Lower leg skin (tissue), 3 donors: ENCODE data around the gene NOTCH1.

Experiments used
- POLR2A ChIP-seq, 2 donors: fragments of 450-650 bp; IDR thresholded peaks; one replicate each; pipeline ENCODE4 v1.6.1; 2016 to 2017; ENCODE audit warnings: antibody characterized with exemption in 2 of 2, mild to moderate bottlenecking in 1 of 2, moderate library complexity in 1 of 2
- TF ChIP-seq, protein P1 (sequence below), 3 donors: fragments of 450-650 bp; IDR thresholded peaks; one replicate each; pipeline ENCODE4 v1.5.1; 2016; ENCODE audit warnings: antibody characterized with exemption in 3 of 3, mild to moderate bottlenecking in 3 of 3, moderate library complexity in 2 of 3

DNA sequence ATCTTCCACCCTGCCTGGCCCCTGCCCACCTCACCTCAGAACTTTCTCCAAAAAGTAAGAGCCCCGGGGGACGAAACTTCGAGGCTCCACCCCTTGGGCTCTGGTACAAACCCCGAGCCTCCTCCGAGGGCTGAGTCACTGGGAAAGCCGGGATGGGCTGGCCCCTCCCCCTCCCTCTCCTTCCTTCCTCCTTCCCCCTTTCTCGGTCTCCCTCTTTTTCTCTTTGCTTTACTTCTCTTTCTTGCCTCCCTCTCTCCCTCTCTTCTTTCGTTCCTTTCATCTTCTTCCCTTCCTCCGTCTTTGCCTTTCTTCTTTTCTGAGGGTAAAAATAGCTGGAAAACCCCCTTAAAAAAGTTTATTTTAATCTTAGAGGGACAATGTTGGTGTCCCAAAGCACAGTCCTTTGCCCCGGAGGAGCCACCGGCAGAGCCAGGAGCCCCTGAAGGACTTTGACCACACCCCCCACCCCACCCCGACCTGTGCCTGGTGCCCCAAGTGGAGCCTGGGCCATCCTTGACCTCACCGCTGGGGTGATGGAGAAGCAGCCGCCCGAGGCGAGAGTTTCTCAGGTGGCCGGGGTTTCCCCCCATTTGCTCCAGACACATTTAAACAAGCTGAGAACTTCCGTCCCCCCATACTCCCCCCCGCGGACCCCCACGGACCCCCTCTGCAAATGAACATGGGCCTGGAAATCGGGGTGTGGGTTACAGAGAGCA, 5.7 kb upstream of the NOTCH1 start:
- TF ChIP-seq, protein P1, sequence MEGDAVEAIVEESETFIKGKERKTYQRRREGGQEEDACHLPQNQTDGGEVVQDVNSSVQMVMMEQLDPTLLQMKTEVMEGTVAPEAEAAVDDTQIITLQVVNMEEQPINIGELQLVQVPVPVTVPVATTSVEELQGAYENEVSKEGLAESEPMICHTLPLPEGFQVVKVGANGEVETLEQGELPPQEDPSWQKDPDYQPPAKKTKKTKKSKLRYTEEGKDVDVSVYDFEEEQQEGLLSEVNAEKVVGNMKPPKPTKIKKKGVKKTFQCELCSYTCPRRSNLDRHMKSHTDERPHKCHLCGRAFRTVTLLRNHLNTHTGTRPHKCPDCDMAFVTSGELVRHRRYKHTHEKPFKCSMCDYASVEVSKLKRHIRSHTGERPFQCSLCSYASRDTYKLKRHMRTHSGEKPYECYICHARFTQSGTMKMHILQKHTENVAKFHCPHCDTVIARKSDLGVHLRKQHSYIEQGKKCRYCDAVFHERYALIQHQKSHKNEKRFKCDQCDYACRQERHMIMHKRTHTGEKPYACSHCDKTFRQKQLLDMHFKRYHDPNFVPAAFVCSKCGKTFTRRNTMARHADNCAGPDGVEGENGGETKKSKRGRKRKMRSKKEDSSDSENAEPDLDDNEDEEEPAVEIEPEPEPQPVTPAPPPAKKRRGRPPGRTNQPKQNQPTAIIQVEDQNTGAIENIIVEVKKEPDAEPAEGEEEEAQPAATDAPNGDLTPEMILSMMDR (IDR thresholded peaks at IDR 0.05): no peak
- no peak for TF ChIP-seq POLR2A (IDR thresholded peaks at IDR 0.05)
